Inflammatory macrophage treated with lipopolysaccharide for 4 hours (primary cell): ENCODE results near the gene TRAPPC5.
A peak's percentile ranks its signal among the peaks of the same experiment; 100 is the strongest.

ENCODE experiments used
- DNase-seq: peaks from one replicate; pipeline ENCODE4 v3.0.0-alpha.2; 2020

TRAPPC5 gene

GRCh38 chr19:7680606-7681339 lies at the start of gene TRAPPC5:
TSS of gene TRAPPC5 (plus strand) at chr19:7680833. CDS start at chr19:7682254, 1,421 bp downstream.
- peak; percentile 87 for DNase-seq

DNA sequence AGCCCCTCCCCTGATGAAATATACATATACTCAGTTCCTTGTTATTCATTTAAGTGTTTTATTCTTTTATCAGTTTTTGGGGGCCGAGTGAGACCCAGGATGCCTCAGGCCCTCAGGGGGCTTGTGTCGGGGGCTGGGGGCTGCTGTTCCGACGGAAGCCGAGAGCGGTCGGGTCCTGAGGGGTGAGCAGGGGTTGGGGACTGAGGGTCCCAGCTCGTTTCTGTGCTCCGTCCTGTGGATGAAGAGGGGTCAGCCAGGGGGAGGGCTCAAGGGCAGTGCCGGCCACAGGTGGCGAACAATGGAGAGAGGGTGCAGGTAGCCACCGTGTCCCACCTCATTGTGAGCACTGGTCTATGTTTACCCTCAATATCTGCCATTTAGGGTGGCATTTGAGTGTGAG lies 49.1 kb upstream of the TRAPPC5 start:
- no peak for DNase-seq

- no peak for DNase-seq
These were observed 48.1 kb upstream of the TRAPPC5 start for GRCh38 chr19:7632340-7633203.

GRCh38 chr19:7633698-7634097 lies 46.9 kb upstream of the TRAPPC5 start, which contains the start of gene PCP2:
TSS of gene PCP2 (minus strand) at chr19:7633719. CDS start at chr19:7633457, 262 bp downstream.
- DNase-seq, result no peak

- DNase-seq, result no peak
These were observed 45.0 kb upstream of the TRAPPC5 start for GRCh38 chr19:7635670-7636069.

- DNase-seq, result no peak
These were observed 44.3 kb upstream of the TRAPPC5 start for GRCh38 chr19:7636317-7636690.

DNA sequence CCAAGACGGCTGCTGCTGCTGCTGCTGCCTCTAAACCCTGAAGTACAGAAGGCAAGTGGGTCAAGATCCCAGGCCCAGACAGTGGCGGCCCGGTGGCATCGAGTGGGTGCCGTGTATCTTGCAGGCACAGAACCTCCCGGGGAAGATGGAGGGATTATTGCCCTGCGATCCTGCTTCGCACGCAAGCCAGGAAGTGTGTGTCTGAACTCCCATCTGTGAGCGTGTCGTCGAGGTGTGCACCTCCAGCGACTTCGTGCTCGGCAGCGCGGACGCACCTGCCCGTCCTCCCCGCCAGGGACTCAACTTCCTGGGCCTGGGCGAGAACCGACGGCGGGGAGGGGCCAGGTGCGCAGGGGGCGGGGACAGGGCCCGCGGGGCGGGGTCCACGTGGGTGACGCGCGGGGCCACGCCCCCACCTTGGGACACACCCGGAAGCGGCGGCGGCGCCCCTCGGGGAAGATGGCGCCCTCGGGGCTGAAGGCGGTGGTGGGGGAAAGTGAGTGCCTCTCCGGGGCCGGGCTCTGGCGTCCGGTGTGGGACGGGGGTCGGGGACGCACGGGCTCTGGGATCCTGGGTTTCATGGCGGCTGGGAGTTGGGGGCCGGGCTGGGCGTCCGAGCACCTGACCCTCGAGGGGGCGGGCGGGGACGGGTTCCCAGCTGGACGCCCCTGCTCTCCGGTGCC lies 43.8 kb upstream of the TRAPPC5 start, which contains the start of gene STXBP2:
Gene STXBP2, plus strand, starts transcription at position 420 of the 683 bp plus-strand sequence. Its CDS starts 40 bp downstream, at position 460.
- peak; percentile 75 for DNase-seq

GRCh38 chr19:7637374-7638256 lies 43.0 kb upstream of the TRAPPC5 start:
- peak; percentile 80 for DNase-seq

DNA sequence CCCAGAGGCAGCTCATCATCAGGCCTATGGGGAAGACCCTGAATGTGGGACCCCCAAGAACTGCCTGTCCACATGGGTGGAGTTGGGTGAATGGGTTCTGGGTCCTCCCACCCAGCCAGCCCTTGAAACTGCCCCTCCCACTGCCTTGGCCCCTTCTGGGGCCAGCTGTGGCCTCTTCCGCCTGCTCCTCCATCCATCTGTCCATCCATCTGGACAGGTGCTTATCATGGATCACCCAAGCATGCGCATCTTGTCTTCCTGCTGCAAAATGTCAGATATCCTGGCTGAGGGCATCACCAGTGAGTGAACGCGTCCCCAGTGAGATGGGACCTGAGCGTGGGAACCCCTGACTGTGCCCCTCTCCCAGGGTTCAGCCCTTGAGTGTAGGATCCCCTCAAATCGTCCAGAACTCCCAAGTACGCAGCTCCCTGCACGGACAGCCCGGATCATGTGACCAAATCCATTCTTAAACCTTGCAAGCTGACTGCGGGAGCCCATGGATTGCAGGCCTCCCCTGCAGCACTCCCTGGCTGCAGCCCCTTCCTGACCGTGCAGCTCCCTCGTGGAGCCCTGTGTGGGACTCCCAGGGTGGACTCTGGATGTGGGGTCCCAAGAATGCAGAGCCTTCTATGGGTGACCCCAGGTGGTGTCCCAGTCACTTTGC lies 41.7 kb upstream of the TRAPPC5 start:
- no peak for DNase-seq

DNA sequence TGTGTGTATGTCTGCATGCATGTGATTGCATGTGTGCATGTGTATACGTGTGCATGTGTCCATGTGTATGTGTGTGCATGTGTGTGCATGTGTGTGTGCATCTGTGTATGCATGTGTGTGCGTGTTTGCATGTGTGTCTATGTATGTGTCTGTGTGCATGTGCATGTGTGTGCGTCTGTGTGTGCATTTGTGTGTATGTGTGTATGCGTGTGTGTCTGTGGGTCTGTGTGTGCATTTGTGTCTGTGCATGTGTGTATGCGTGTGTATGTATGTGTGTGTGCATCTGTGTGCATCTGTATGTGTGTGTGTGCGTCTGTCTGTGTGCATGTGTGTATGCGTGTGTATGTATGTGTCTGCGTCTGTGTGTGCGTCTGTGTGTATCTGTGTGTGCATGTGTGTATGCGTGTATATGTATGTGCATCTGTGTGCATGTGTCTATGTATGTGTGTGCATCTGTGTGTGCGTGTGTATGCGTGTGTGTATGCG lies 40.7 kb upstream of the TRAPPC5 start:
- no peak for DNase-seq

DNA sequence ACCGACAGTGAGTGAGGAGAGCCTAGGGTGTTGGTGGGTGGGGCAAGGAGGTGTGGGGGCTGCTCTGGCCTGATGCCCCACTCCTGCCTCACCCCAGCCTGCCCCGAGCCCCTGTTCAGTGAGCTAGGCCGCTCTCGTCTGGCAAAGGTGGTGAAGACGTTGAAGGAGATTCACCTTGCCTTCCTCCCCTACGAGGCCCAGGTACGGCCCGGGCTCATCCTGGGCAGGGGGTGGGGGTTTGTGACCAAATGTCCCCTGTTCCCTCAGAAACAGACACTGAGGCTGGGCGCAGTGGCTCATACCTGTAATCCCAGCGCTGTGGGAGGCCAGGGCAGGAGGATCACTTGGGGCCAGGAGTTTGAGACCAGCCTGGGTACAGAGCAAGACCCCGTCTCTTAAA lies 39.8 kb upstream of the TRAPPC5 start:
- no peak for DNase-seq

DNA sequence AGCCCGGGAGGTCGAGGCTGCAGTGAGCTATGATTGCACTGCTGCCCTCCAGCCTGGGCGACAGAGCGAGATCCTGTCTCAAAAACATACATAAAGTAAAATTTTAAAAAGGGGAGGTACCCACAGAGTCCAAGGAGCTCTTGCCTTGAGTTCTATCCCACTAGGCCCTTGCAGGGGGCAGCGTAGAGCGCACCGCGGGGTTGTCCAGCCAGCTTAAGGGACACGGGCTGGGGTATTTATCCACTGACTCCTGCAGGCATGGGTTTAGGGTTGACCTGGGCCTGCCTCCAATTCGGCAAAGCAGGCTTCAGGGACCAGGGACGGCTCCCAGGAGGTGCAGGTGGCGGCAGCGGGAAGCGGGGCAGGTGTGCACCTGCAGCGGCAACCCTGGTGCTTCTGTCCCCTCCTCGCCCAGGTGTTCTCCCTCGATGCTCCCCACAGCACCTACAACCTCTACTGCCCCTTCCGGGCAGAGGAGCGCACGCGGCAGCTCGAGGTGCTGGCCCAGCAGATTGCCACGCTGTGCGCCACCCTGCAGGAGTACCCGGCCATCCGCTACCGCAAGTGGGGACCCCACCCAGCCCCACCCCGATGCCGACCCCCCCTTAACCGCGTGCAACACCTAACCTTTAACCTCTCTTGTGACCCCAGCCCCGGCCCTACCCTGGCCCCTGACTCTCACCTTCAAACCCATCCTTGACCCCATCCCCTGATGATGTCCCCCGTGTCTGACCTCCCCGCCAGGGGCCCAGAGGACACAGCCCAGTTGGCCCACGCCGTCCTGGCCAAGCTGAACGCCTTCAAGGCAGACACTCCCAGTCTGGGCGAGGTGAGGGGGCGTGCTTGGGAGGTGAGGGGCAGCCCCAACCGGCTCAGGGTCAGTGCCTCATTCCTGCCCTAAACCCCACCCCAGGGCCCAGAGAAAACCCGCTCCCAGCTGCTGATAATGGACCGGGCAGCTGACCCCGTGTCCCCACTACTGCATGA lies 39.0 kb upstream of the TRAPPC5 start:
- no peak for DNase-seq

- no peak for DNase-seq
These were observed 38.2 kb upstream of the TRAPPC5 start for GRCh38 chr19:7642295-7643030.

- no peak for DNase-seq
These were observed 37.6 kb upstream of the TRAPPC5 start for GRCh38 chr19:7643031-7643415.

GRCh38 chr19:7643629-7644549 lies 36.7 kb upstream of the TRAPPC5 start:
- peak; percentile 34 for DNase-seq

DNA sequence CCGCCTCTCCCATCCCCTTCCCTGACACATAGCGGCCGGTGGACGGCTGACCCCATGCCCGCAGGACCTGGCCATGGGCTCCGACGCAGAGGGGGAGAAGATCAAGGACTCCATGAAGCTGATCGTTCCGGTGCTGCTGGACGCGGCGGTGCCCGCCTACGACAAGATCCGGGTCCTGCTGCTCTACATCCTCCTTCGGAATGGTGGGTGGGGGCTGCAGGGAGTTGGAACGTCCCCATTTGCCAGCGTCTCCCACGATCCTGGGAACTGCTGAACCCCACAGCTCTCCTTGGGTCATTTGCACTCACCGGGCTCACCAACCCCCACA lies 36.1 kb upstream of the TRAPPC5 start:
- DNase-seq, result no peak

GRCh38 chr19:7645163-7645562 lies 35.5 kb upstream of the TRAPPC5 start:
- DNase-seq, result peak; percentile 77

DNA sequence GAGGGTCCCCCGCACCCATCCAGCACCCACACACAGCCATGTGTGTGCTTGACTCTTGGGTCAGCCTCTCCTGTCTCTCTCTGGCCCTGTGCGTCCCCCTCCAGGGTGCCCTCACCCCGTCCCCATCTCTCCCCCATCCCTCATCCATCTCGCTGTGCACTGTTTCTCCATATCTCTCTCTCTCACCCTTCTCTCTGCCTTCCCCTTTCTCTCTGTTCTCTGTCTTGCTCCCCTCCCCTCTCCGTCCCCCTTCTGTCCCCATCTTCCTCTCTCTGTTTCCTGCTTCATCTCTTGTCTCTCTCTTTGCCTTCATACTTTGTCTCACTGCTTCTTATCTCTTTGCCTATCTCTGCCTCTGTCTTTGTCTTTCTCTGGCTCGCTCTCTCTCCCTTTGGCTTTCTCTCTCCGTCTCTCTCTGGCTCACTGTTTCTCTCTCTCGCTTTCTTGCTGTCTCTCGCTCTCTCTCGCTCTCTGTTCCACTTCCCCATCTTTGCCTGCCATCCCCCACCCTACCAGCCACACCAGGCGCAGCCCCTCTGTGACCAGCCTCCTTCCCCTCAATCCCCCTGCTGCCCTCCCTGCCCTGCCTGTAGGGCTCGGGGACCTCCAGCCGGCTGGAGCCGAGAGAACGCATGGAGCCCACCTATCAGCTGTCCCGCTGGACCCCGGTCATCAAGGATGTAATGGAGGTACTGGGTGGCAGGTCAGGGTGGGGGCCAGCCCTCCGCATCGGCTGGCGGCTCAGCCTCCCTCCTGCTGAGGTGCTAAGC lies 34.8 kb upstream of the TRAPPC5 start:
- DNase-seq, result no peak
